ENCODE measurements around the gene MRPL32.

The MRPL32 gene

DNA sequence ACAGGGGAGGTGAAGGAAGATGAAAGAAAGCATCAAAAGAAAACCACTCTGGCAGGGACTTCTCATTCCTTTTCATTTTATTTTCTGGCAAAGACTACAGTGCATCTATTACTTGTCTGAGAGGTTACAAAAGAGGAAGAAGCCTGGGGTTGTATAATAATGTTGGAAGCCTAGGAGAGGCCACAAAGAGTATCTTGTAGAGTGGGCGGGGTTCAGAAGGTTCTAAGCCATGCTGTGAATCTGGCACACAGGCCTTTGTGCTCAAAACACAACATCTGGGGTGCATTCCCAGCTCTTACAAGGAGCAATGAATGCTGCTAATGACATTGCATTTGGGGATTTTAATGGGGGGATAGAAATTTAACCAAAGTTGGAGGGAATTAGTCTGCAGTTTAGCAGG lies 49.4 kb downstream of the MRPL32 start:
- Histone ChIP-seq H2AFZ (ENCODE audit: low read length) (no peak overlapping the region), H3K9me3 (ENCODE audit: low read length) (no peaks in the 10 kb centered on the region), H3K27ac (ENCODE audit: low read depth, low read length, poor library complexity, severe bottlenecking) (no peak overlapping the region), H3K9ac (ENCODE audit: low read length) (no peak overlapping the region), H3K4me3 (ENCODE audit: low read depth, low read length, poor library complexity, severe bottlenecking) (no peak overlapping the region), H4K20me1 (ENCODE audit: insufficient read depth, low read length) (no peaks in the 10 kb centered on the region), H3K4me2 (ENCODE audit: low read length) (no peak overlapping the region), H3K27me3 (ENCODE audit: insufficient read depth, low read length) (no peaks in the 10 kb centered on the region), H3K4me1 (ENCODE audit: insufficient read depth, low read length, severe bottlenecking) (no peaks in the 10 kb centered on the region), H3K79me2 (ENCODE audit: insufficient read depth, low read length) (no peaks in the 10 kb centered on the region), H3K9me2 (ENCODE audit: low read depth, low read length) (no peaks in the 10 kb centered on the region), H3F3A (ENCODE audit: insufficient read depth, low read length) (no peaks in the 10 kb centered on the region), H3K36me3 (ENCODE audit: insufficient read depth, low read length) (no peaks in the 10 kb centered on the region)
- TF ChIP-seq, protein P1, sequence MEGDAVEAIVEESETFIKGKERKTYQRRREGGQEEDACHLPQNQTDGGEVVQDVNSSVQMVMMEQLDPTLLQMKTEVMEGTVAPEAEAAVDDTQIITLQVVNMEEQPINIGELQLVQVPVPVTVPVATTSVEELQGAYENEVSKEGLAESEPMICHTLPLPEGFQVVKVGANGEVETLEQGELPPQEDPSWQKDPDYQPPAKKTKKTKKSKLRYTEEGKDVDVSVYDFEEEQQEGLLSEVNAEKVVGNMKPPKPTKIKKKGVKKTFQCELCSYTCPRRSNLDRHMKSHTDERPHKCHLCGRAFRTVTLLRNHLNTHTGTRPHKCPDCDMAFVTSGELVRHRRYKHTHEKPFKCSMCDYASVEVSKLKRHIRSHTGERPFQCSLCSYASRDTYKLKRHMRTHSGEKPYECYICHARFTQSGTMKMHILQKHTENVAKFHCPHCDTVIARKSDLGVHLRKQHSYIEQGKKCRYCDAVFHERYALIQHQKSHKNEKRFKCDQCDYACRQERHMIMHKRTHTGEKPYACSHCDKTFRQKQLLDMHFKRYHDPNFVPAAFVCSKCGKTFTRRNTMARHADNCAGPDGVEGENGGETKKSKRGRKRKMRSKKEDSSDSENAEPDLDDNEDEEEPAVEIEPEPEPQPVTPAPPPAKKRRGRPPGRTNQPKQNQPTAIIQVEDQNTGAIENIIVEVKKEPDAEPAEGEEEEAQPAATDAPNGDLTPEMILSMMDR (IDR thresholded peaks at IDR 0.05; ENCODE audit: low read length): no peak
- TF ChIP-seq EZH2 (IDR thresholded peaks at IDR 0.05; ENCODE audit: borderline replicate concordance, low read length): no peak

DNA sequence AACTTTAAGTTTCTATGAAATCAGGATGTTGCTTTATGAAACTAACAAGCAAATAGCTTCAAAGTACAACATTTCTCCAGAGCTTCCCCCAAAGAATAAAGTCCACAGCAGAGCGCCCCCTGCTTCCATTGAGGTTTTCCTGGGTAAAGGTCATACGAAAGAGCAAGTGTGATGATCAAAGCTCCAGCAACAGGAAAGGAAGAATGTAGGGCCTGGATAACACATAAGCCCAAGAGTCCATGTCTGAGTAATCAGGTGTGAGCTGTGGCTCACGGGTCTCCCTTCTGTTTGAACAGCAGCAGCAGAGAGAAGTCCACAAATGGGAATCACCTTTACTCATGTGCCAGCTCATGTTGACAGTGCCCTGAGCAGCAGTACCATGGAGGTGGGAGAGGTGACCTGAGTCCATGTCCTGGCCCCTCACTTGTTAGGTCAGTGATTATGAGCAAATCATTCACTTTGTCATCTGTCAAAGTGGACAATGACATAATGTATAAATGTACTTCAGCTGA lies 50.5 kb downstream of the MRPL32 start:
- no peaks in the 10 kb centered on the region for H3K36me3 ChIP-seq (ENCODE audit: insufficient read depth, low read length)
- no peaks in the 10 kb centered on the region for H3K4me1 ChIP-seq (ENCODE audit: insufficient read depth, low read length, severe bottlenecking)
- H3K9ac ChIP-seq (ENCODE audit: low read length): no peak overlapping the region
- H3K4me2 ChIP-seq (ENCODE audit: low read length): no peak overlapping the region
- no peaks in the 10 kb centered on the region for H3K9me2 ChIP-seq (ENCODE audit: low read depth, low read length)
- no peak overlapping the region for H3K27ac ChIP-seq (ENCODE audit: low read depth, low read length, poor library complexity, severe bottlenecking)
- no peak for TF ChIP-seq EZH2 (IDR thresholded peaks at IDR 0.05; ENCODE audit: borderline replicate concordance, low read length)
- TF ChIP-seq, protein P1 (IDR thresholded peaks at IDR 0.05; ENCODE audit: low read length): peak; percentile 14; the same call in 1 of the 2 replicates
- H3K4me3 ChIP-seq (ENCODE audit: low read depth, low read length, poor library complexity, severe bottlenecking): no peak overlapping the region
- H3K9me3 ChIP-seq (ENCODE audit: low read length): no peaks in the 10 kb centered on the region
- H4K20me1 ChIP-seq (ENCODE audit: insufficient read depth, low read length): no peaks in the 10 kb centered on the region
- H3K79me2 ChIP-seq (ENCODE audit: insufficient read depth, low read length): no peaks in the 10 kb centered on the region
- no peak overlapping the region for H2AFZ ChIP-seq (ENCODE audit: low read length)
- H3K27me3 ChIP-seq (ENCODE audit: insufficient read depth, low read length): no peaks in the 10 kb centered on the region
- no peaks in the 10 kb centered on the region for H3F3A ChIP-seq (ENCODE audit: insufficient read depth, low read length)

DNA sequence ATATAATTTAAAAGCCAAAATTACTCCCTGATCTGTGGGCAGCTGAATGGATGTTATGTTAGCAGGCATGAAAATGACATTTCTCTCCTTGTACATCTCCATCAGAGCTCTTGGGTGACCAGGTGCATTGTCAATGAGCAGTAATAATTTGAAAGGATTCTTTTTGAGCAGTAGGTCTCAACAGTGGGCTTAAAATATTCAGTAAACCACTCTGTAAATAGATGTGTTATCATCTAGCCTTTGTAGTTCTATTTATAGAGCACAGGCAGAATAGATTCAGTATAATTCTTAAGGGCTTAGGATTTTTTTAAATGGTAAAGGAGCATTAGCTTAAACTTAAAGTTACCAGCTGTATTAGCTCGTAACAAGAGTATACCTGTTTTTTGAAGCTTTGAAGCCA lies 52.0 kb downstream of the MRPL32 start:
- no peak overlapping the region for H3K4me2 ChIP-seq (ENCODE audit: low read length)
- no peaks in the 10 kb centered on the region for H4K20me1 ChIP-seq (ENCODE audit: insufficient read depth, low read length)
- H3K9me2 ChIP-seq (ENCODE audit: low read depth, low read length): no peaks in the 10 kb centered on the region
- no peaks in the 10 kb centered on the region for H3K79me2 ChIP-seq (ENCODE audit: insufficient read depth, low read length)
- no peaks in the 10 kb centered on the region for H3K9me3 ChIP-seq (ENCODE audit: low read length)
- H3K27me3 ChIP-seq (ENCODE audit: insufficient read depth, low read length): no peaks in the 10 kb centered on the region
- TF ChIP-seq, protein P1 (IDR thresholded peaks at IDR 0.05; ENCODE audit: low read length): no peak
- TF ChIP-seq EZH2 (IDR thresholded peaks at IDR 0.05; ENCODE audit: borderline replicate concordance, low read length): no peak
- H3K4me3 ChIP-seq (ENCODE audit: low read depth, low read length, poor library complexity, severe bottlenecking): no peak overlapping the region
- no peak overlapping the region for H3K9ac ChIP-seq (ENCODE audit: low read length)
- H3K27ac ChIP-seq (ENCODE audit: low read depth, low read length, poor library complexity, severe bottlenecking): no peak overlapping the region
- no peaks in the 10 kb centered on the region for H3K36me3 ChIP-seq (ENCODE audit: insufficient read depth, low read length)
- H2AFZ ChIP-seq (ENCODE audit: low read length): no peak overlapping the region
- no peaks in the 10 kb centered on the region for H3F3A ChIP-seq (ENCODE audit: insufficient read depth, low read length)
- no peaks in the 10 kb centered on the region for H3K4me1 ChIP-seq (ENCODE audit: insufficient read depth, low read length, severe bottlenecking)
